IPS-15b (cell line): ENCODE results near the gene STIP1.
"Not testable (repeated sequence)": the region's sequence is repeated elsewhere in the genome, so short reads cannot be mapped to it uniquely, and the experiment has no call there.

Source experiments
- H3K27me3 ChIP-seq: one replicate; pipeline ENCODE4 v1.6.1; 2013; ENCODE audit warnings: low read length; ENCODE audit not compliant: control insufficient read depth, insufficient read depth
- H3K36me3 ChIP-seq: one replicate; pipeline ENCODE4 v1.6.1; 2013; ENCODE audit warnings: low read length; ENCODE audit not compliant: control insufficient read depth, insufficient read depth
- H3K4me1 ChIP-seq: one replicate; pipeline ENCODE4 v1.6.1; 2013; ENCODE audit warnings: mild to moderate bottlenecking, low read length; ENCODE audit not compliant: control insufficient read depth, insufficient read depth
- H3K4me3 ChIP-seq: one replicate; pipeline ENCODE4 v1.5.1; 2013; ENCODE audit warnings: low read depth, low read length
- H3K9ac ChIP-seq: one replicate; pipeline ENCODE4 v1.6.1; 2013; ENCODE audit warnings: low read depth, mild to moderate bottlenecking, low read length
- H3K9me3 ChIP-seq: one replicate; pipeline ENCODE4 v1.6.1; 2013; ENCODE audit warnings: mild to moderate bottlenecking, low read length; ENCODE audit not compliant: control insufficient read depth, insufficient read depth

Gene STIP1

GRCh38 chr11:64245797-64246620 lies 60.0 kb downstream of the STIP1 start:
- Histone ChIP-seq H3K4me3 (peak overlapping the region; percentile 85), H3K36me3 (peaks cover 16% of the 10 kb centered on the region), H3K4me1 (peaks cover 31% of the 10 kb centered on the region), H3K9ac (peak overlapping the region; percentile 76), H3K9me3 (no peaks in the 10 kb centered on the region), H3K27me3 (no peaks in the 10 kb centered on the region)

- H3K9ac ChIP-seq, result not testable (repeated sequence)
These were observed 60.6 kb downstream of the STIP1 start for GRCh38 chr11:64246621-64246870.

GRCh38 chr11:64246871-64247728 lies 61.1 kb downstream of the STIP1 start, which contains the start of gene PPP1R14B:
TSS of gene PPP1R14B (minus strand) at chr11:64246943. CDS start at chr11:64246673, 270 bp downstream.
- H3K27me3 ChIP-seq, result no peaks in the 10 kb centered on the region
- H3K36me3 ChIP-seq, result peaks cover 16% of the 10 kb centered on the region
- peak within 1 kb of the TSS; percentile 83 for H3K9ac ChIP-seq
- no peaks in the 10 kb centered on the region for H3K9me3 ChIP-seq
- peak within 1 kb of the TSS; percentile 93 for H3K4me3 ChIP-seq
- peaks cover 31% of the 10 kb centered on the region for H3K4me1 ChIP-seq

More at GRCh38 chr11:64246621-64246870, 60.6 kb downstream of the STIP1 start:
- H3K9me3 ChIP-seq, H3K27me3 ChIP-seq: not testable (repeated sequence)
- Histone ChIP-seq H3K36me3 (peaks cover 16% of the 10 kb centered on the region), H3K4me1 (peaks cover 31% of the 10 kb centered on the region), H3K4me3 (peak overlapping the region; percentile 85)

GRCh38 chr11:64247729-64248531 lies 62.0 kb downstream of the STIP1 start:
- Histone ChIP-seq H3K4me1 (peaks cover 28% of the 10 kb centered on the region), H3K36me3 (peaks cover 19% of the 10 kb centered on the region), H3K4me3 (peak overlapping the region; percentile 93), H3K9me3 (no peaks in the 10 kb centered on the region), H3K9ac (no peak overlapping the region), H3K27me3 (no peaks in the 10 kb centered on the region)

- peaks cover 33% of the 10 kb centered on the region for H3K4me1 ChIP-seq
- no peak overlapping the region for H3K9ac ChIP-seq
- peak overlapping the region; percentile 6 for H3K4me3 ChIP-seq
- no peaks in the 10 kb centered on the region for H3K9me3 ChIP-seq
- H3K27me3 ChIP-seq, result no peaks in the 10 kb centered on the region
- H3K36me3 ChIP-seq, result peaks cover 19% of the 10 kb centered on the region
These were observed 62.6 kb downstream of the STIP1 start for GRCh38 chr11:64248578-64248977.

DNA sequence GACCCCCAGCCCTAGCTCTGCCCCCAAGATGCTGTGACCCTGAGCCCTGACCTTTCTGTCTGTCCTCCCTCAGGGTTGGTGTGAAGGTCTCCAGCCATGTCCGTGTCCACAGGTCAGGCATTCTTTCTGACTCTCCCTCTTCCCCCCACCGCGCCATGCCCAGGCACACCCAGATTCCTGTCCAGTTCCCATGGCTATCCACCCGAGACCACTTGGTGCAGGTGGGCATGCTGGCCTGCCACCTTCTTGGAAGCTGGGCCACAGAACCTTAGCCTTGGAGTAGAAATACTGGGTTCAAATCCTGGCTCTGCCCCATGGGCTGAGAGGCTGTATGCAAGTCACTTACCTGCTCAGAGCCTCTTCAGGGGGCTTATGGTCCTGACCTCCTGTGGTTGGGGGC lies 63.1 kb downstream of the STIP1 start:
- H3K9ac ChIP-seq, result no peak overlapping the region
- H3K4me3 ChIP-seq, result peak overlapping the region; percentile 6
- H3K36me3 ChIP-seq, result peaks cover 16% of the 10 kb centered on the region
- peaks cover 33% of the 10 kb centered on the region for H3K4me1 ChIP-seq
- no peaks in the 10 kb centered on the region for H3K9me3 ChIP-seq
- H3K27me3 ChIP-seq, result no peaks in the 10 kb centered on the region

- Histone ChIP-seq H3K4me1 (peaks cover 33% of the 10 kb centered on the region), H3K9me3 (no peaks in the 10 kb centered on the region), H3K9ac (no peak overlapping the region), H3K36me3 (peaks cover 18% of the 10 kb centered on the region), H3K4me3 (peak overlapping the region; percentile 75), H3K27me3 (no peaks in the 10 kb centered on the region)
These were observed 63.8 kb downstream of the STIP1 start for GRCh38 chr11:64249563-64250414.

DNA sequence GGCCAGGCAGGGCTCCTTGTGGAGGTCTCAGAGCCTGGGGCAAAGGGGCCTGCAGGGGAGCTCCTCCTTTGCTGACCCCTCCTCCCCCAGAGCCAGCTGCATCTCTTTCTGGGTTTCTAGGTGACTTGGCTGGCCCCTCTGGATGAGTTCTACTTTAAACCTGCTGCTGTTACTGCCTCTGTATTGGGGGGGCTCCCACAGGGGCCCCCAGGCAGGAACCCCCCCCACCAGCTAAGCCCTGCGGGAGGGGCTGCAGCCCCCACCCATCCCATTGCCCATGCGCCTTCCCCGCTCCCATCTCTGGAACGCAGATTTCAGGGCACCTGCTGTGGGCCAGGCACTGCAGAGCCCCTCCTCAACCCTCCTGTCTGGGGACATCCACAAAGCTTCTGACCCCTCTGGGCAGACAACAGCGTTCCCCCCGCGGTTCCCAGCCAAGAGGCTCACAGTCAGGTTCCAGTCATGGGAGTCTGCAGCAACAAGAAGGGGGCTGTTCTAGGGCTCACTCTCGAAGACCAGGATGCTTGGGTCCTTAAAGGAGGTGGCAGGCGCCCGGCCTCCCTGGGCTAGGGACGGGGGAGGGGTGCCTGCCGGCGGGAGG lies 64.5 kb downstream of the STIP1 start:
- H3K4me1 ChIP-seq, result peaks cover 33% of the 10 kb centered on the region
- H3K36me3 ChIP-seq, result peaks cover 22% of the 10 kb centered on the region
- H3K4me3 ChIP-seq, result peak overlapping the region; percentile 75
- H3K9ac ChIP-seq, result peak overlapping the region; percentile 73
- H3K9me3 ChIP-seq, result no peaks in the 10 kb centered on the region
- no peaks in the 10 kb centered on the region for H3K27me3 ChIP-seq

DNA sequence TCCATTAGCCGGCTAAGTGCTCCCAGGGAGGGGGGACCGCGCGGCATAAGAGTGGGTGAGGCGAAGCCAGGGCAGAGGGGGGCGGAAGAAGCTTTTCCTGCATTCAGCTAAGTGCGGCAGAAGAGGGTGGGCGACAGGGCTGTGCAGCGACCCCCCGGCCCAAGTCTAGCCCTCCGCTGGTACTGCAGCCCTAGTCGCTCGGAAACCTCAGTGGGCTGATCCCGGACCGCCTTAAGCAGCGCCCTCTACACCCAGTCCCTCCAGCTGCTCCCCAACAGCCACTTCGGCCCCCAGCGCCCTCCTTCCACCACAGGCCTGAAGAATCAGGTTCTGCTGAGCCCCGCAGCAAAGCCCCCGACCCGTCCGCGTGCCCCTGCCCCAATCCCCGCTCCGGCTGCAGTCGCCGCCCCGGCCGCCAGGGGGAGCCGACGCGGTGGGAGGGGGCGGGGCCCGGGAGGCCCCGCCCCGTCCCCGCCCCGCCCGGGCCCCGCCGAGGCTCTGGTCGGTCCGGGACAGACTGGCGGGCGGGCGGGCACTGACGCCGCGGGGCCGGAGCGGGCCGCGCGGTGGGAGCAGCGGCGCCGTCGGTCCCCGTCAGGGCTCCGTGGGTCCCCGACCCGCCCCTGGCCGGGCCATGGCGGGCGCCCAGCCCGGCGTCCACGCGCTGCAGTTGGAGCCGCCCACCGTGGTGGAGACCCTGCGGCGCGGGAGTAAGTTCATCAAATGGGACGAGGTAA lies 65.2 kb downstream of the STIP1 start, which contains the start of gene PLCB3:
TSS of gene PLCB3 (plus strand) at position 515 of the 737 bp plus-strand sequence. CDS start at position 635, 120 bp downstream.
- H3K9ac ChIP-seq, result peak within 1 kb of the TSS; percentile 79
- H3K9me3 ChIP-seq, result no peaks in the 10 kb centered on the region
- peak within 1 kb of the TSS; percentile 91 for H3K4me3 ChIP-seq
- H3K27me3 ChIP-seq, result no peaks in the 10 kb centered on the region
- H3K4me1 ChIP-seq, result peaks cover 33% of the 10 kb centered on the region
- peaks cover 29% of the 10 kb centered on the region for H3K36me3 ChIP-seq

DNA sequence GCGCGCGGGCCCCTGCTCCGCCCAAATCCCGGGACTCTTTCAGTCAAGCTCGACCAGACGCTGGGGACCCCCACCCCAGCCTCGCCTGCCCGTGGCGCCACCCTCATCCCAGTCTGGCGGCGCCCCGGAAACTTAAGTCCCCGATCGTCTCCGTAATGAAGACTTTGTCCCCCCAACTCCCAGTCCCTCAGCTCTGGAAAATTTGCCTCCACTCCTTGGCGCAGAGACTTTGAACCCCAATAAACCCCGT lies 65.7 kb downstream of the STIP1 start:
- Histone ChIP-seq H3K36me3 (peaks cover 34% of the 10 kb centered on the region), H3K9ac (peak overlapping the region; percentile 79), H3K9me3 (no peaks in the 10 kb centered on the region), H3K4me3 (peak overlapping the region; percentile 91), H3K27me3 (no peaks in the 10 kb centered on the region), H3K4me1 (peaks cover 33% of the 10 kb centered on the region)
